Measurements from ENCODE around the gene SASH1.

SASH1 gene

GRCh38 chr6:148491638-148492251, 149.1 kb downstream of the SASH1 start:
- H3K4me1 ChIP-seq (ENCODE audit: control insufficient read depth, insufficient read depth, low read length) = no peaks in the 10 kb centered on the region
- TF ChIP-seq, protein P1, sequence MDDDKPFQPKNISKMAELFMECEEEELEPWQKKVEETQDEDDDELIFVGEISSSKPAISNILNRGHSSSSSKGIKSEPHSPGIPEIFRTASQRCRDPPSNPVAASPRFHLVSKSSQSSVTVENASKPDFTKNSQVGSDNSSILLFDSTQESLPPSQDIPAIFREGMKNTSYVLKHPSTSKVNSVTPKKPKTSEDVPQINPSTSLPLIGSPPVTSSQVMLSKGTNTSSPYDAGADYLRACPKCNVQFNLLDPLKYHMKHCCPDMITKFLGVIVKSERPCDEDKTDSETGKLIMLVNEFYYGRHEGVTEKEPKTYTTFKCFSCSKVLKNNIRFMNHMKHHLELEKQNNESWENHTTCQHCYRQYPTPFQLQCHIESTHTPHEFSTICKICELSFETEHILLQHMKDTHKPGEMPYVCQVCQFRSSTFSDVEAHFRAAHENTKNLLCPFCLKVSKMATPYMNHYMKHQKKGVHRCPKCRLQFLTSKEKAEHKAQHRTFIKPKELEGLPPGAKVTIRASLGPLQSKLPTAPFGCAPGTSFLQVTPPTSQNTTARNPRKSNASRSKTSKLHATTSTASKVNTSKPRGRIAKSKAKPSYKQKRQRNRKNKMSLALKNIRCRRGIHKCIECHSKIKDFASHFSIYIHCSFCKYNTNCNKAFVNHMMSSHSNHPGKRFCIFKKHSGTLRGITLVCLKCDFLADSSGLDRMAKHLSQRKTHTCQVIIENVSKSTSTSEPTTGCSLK (tag by site-specific recombination; IDR thresholded peaks at IDR 0.05) = no peak
- TF ChIP-seq, protein P2, sequence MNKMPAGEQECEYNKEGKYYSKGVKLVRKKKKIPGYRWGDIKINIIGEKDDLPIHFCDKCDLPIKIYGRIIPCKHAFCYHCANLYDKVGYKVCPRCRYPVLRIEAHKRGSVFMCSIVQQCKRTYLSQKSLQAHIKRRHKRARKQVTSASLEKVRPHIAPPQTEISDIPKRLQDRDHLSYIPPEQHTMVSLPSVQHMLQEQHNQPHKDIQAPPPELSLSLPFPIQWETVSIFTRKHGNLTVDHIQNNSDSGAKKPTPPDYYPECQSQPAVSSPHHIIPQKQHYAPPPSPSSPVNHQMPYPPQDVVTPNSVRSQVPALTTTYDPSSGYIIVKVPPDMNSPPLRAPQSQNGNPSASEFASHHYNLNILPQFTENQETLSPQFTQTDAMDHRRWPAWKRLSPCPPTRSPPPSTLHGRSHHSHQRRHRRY (tag by site-specific recombination; IDR thresholded peaks at IDR 0.05) = no peak
- TF ChIP-seq ZNF19 (tag by site-specific recombination; IDR thresholded peaks at IDR 0.05; ENCODE audit: low read depth) (no peak), HOXC10 (CRISPR knock-in tag; IDR thresholded peaks at IDR 0.05) (no peak), ZNF658 (tag by site-specific recombination; IDR thresholded peaks at IDR 0.05) (no peak), ZNF146 (tag by site-specific recombination; IDR thresholded peaks at IDR 0.05) (no peak)
- POLR2A ChIA-PET = no interaction called here
- H3K9me3 ChIP-seq (ENCODE audit: control insufficient read depth, insufficient read depth, low read depth, low read length) = no peaks in the 10 kb centered on the region
- no peak overlapping the region for H3K27ac ChIP-seq (ENCODE audit: extremely low read depth, low read depth, low read length)
- H3K36me3 ChIP-seq (ENCODE audit: control insufficient read depth in 2 of 2, insufficient read depth in 1 of 2, low read length in 2 of 2) = peaks cover 0 to 15% of the 10 kb centered on the region in 2 experiments; a peak in 2 of 3 replicates
- no peak overlapping the region for H3K4me3 ChIP-seq (ENCODE audit: low read depth, low read length)
- CTCF ChIA-PET = interaction anchor here (1.3 kb wide), 1 partner anchor 17 kb away, joined by 3 read pairs; no protein-coding TSS in a partner anchor

- CTCF ChIA-PET = no interaction called here
- no peaks in the 10 kb centered on the region for H3K9me3 ChIP-seq (ENCODE audit: control insufficient read depth, insufficient read depth, low read depth, low read length)
- no peak overlapping the region for H3K27ac ChIP-seq (ENCODE audit: extremely low read depth, low read depth, low read length)
- no peak overlapping the region for H3K4me3 ChIP-seq (ENCODE audit: low read depth, low read length)
- H3K36me3 ChIP-seq (ENCODE audit: control insufficient read depth in 2 of 2, insufficient read depth in 1 of 2, low read length in 2 of 2) = peaks cover 0 to 8% of the 10 kb centered on the region in 2 experiments; a peak in 2 of 3 replicates
- H3K4me1 ChIP-seq (ENCODE audit: control insufficient read depth, insufficient read depth, low read length) = no peaks in the 10 kb centered on the region
- POLR2A ChIA-PET = no interaction called here
- TF ChIP-seq ZNF555 (tag by site-specific recombination; conservative IDR thresholded peaks at IDR 0.05) = peak; percentile 84
- TF ChIP-seq, protein P3, sequence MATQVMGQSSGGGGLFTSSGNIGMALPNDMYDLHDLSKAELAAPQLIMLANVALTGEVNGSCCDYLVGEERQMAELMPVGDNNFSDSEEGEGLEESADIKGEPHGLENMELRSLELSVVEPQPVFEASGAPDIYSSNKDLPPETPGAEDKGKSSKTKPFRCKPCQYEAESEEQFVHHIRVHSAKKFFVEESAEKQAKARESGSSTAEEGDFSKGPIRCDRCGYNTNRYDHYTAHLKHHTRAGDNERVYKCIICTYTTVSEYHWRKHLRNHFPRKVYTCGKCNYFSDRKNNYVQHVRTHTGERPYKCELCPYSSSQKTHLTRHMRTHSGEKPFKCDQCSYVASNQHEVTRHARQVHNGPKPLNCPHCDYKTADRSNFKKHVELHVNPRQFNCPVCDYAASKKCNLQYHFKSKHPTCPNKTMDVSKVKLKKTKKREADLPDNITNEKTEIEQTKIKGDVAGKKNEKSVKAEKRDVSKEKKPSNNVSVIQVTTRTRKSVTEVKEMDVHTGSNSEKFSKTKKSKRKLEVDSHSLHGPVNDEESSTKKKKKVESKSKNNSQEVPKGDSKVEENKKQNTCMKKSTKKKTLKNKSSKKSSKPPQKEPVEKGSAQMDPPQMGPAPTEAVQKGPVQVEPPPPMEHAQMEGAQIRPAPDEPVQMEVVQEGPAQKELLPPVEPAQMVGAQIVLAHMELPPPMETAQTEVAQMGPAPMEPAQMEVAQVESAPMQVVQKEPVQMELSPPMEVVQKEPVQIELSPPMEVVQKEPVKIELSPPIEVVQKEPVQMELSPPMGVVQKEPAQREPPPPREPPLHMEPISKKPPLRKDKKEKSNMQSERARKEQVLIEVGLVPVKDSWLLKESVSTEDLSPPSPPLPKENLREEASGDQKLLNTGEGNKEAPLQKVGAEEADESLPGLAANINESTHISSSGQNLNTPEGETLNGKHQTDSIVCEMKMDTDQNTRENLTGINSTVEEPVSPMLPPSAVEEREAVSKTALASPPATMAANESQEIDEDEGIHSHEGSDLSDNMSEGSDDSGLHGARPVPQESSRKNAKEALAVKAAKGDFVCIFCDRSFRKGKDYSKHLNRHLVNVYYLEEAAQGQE (tag by site-specific recombination; IDR thresholded peaks at IDR 0.05) = peak; percentile 71; the same call in 1 of the 2 replicates
- peak; percentile 73; the same call in 1 of the 2 replicates for TF ChIP-seq ZNF140 (tag by site-specific recombination; IDR thresholded peaks at IDR 0.05)
- TF ChIP-seq ZNF664 (tag by site-specific recombination; IDR thresholded peaks at IDR 0.05) = peak; percentile 55; the same call in 1 of the 2 replicates
- no peak for TF ChIP-seq ZNF114 (tag by site-specific recombination; IDR thresholded peaks at IDR 0.05)
- peak; percentile 81; the same call in 1 of the 2 replicates for TF ChIP-seq ZNF558 (tag by site-specific recombination; IDR thresholded peaks at IDR 0.05)
- peak; percentile 31; the same call in 1 of the 2 replicates for TF ChIP-seq SP3 (tag by site-specific recombination; IDR thresholded peaks at IDR 0.05)
- TF ChIP-seq ZNF629 (tag by site-specific recombination; IDR thresholded peaks at IDR 0.05) = peak; percentile 55
- peak; percentile 40; the same call in 1 of the 2 replicates for TF ChIP-seq ZFP37 (tag by site-specific recombination; IDR thresholded peaks at IDR 0.05)
- no peak for TF ChIP-seq ZNF48 (tag by site-specific recombination; IDR thresholded peaks at IDR 0.05)
- peak; percentile 43 for TF ChIP-seq ZNF654 (tag by site-specific recombination; IDR thresholded peaks at IDR 0.05; ENCODE audit: low read depth)
- peak; percentile 78 for TF ChIP-seq ZNF266 (tag by site-specific recombination; IDR thresholded peaks at IDR 0.05; ENCODE audit: low read depth)
- TF ChIP-seq ZNF10 (tag by site-specific recombination; IDR thresholded peaks at IDR 0.05) = no peak
- TF ChIP-seq ZNF280D (tag by site-specific recombination; IDR thresholded peaks at IDR 0.05) = no peak
- TF ChIP-seq ZNF501 (tag by site-specific recombination; IDR thresholded peaks at IDR 0.05) = 0 out of 2 replicates have a peak, but pooled peaks have one; percentile 34
These were observed 150.1 kb downstream of the SASH1 start for GRCh38 chr6:148492654-148493290.

All from HEK293 (cell line).